ENCODE results near the gene HRH1. TPM values are rescaled to one million over a fixed set of nuclear protein-coding genes. Genes with fewer than 3 reads are reported as not detected.
"Not testable (repeated sequence)": the region's sequence is repeated elsewhere in the genome, so short reads cannot be mapped to it uniquely, and the experiment has no call there.

HRH1 gene, protein sequence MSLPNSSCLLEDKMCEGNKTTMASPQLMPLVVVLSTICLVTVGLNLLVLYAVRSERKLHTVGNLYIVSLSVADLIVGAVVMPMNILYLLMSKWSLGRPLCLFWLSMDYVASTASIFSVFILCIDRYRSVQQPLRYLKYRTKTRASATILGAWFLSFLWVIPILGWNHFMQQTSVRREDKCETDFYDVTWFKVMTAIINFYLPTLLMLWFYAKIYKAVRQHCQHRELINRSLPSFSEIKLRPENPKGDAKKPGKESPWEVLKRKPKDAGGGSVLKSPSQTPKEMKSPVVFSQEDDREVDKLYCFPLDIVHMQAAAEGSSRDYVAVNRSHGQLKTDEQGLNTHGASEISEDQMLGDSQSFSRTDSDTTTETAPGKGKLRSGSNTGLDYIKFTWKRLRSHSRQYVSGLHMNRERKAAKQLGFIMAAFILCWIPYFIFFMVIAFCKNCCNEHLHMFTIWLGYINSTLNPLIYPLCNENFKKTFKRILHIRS
- polyA plus RNA-seq (ENCODE audit: insufficient read length in 3 of 3): 1 to 10 TPM; 1.5 to 2.4 (median 2.3) TPM
- long read RNA-seq, donor 1: 0 reads
- long read RNA-seq, donor 2: 0 reads
- long read RNA-seq, donor 3: 0 reads
- long read RNA-seq, donor 4: 0 reads
- long read RNA-seq, donor 5: 0 reads
- long read RNA-seq, donor 6: 0 reads
- long read RNA-seq, donor 7, full-length matches to known transcripts: 4 of 4 reads
- long read RNA-seq, donor 7, partial matches to known transcripts: 0 of 4 reads
- long read RNA-seq, donor 7, other reads (novel, unspliced or antisense): 0 of 4 reads
- long read RNA-seq, donor 8, full-length matches to known transcripts: 1 of 1 reads
- long read RNA-seq, donor 8, partial matches to known transcripts: 0 of 1 reads
- long read RNA-seq, donor 8, other reads (novel, unspliced or antisense): 0 of 1 reads
- long read RNA-seq, donor 9, full-length matches to known transcripts: 1 of 1 reads
- long read RNA-seq, donor 9, partial matches to known transcripts: 0 of 1 reads
- long read RNA-seq, donor 9, other reads (novel, unspliced or antisense): 0 of 1 reads
- long read RNA-seq, donor 10: 0 reads
- long read RNA-seq, donor 11: 0 reads
- long read RNA-seq, donor 12, full-length matches to known transcripts: 1 of 1 reads
- long read RNA-seq, donor 12, partial matches to known transcripts: 0 of 1 reads
- long read RNA-seq, donor 12, other reads (novel, unspliced or antisense): 0 of 1 reads
- long read RNA-seq, donor 13, partial matches to known transcripts: 6 of 6 reads
- long read RNA-seq, donor 13, other reads (novel, unspliced or antisense): 0 of 6 reads
- long read RNA-seq, donor 14, full-length matches to known transcripts: 1 of 1 reads
- long read RNA-seq, donor 14, partial matches to known transcripts: 0 of 1 reads
- long read RNA-seq, donor 14, other reads (novel, unspliced or antisense): 0 of 1 reads
- long read RNA-seq, donor 15: 0 reads
- long read RNA-seq, donor 16: 0 reads

- peak in 2 of 11 donors; percentile 18 to 26 for DNase-seq (ENCODE audit: extremely low read depth in 1 of 11, low read depth in 9 of 11, low spot score in 4 of 11)
Measured at GRCh38 chr3:11154036-11154952, at the start of gene HRH1. Gene HRH1, plus strand, starts transcription at chr3:11154493. Its CDS starts 104,545 bp downstream, at chr3:11259038.

- not testable (repeated sequence) for DNase-seq (ENCODE audit: extremely low read depth in 1 of 11, low read depth in 9 of 11, low spot score in 4 of 11)
Measured at GRCh38 chr3:11113316-11113715, 41.0 kb upstream of the HRH1 start.

DNA sequence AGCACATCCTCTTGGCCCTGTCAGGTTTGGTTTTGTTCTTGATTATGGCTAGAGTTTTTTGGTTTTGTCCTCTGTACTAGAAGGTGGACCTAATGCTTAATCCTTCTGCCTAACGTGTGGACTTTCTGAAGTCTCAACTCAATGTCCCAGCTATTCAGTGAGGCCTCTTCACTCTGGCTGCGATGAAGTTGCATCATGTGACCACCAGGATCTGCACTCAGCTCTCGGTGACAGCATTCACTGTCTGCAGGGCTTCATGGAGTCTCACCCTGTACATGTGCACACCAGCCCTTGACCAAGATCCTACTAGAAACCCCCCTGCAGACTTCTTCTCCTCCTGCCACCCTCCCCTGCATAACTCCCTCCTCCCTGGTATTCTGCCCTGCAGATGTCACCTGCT lies 38.7 kb upstream of the HRH1 start:
- no peak for DNase-seq (ENCODE audit: extremely low read depth in 1 of 11, low read depth in 9 of 11, low spot score in 4 of 11)

- no peak for DNase-seq (ENCODE audit: extremely low read depth in 1 of 11, low read depth in 9 of 11, low spot score in 4 of 11)
Measured at GRCh38 chr3:11116336-11117059, 37.8 kb upstream of the HRH1 start.

GRCh38 chr3:11117591-11117990 lies 36.7 kb upstream of the HRH1 start:
- no peak for DNase-seq (ENCODE audit: extremely low read depth in 1 of 11, low read depth in 9 of 11, low spot score in 4 of 11)

GRCh38 chr3:11118181-11118682 lies 36.1 kb upstream of the HRH1 start:
- DNase-seq (ENCODE audit: extremely low read depth in 1 of 11, low read depth in 9 of 11, low spot score in 4 of 11): no peak

GRCh38 chr3:11120091-11120805 lies 34.0 kb upstream of the HRH1 start:
- no peak for DNase-seq (ENCODE audit: extremely low read depth in 1 of 11, low read depth in 9 of 11, low spot score in 4 of 11)

GRCh38 chr3:11126653-11127052 lies 27.6 kb upstream of the HRH1 start:
- no peak for DNase-seq (ENCODE audit: extremely low read depth in 1 of 11, low read depth in 9 of 11, low spot score in 4 of 11)

DNA sequence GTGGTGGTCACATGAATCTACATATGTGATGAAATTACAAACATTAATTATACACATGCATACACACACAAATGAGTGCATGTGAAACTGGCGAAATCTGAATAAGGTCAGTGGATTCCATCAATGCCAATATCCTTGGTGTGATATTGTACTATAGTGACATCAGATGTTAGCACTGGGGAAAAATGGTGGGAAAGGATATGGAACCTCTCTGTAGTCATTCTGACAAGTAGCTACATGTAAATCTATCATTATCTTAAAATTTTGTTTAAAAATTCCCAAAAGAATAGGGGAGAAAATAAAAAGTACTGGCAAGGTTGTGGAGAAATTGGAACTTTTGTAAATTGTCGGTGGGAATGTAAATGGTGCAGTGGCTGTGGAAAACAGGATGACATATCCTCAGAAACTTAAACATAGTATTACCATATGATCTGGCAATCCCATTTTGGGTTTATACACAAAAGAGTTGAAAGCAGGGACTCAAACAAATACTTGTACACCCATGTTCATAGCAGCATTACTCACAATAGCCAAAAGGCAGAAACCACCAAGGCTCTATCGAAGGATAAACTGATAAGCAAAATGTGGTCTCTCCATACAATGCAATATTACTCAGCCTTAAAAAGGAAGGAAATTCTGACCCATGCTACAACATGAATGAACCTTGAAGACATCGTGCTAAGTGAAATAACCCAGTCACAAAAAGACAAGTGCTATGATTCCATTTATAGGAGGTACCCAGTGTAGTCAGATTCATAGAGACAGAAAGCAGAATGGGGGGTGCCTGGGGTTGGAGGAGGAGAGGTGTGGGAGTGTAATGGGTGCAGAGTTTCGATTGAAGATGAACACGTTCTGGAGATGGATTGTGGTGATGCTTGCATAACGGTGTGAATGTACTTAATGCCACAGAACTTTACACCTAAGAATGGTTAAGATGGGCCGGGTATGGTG lies 25.3 kb upstream of the HRH1 start:
- no peak for DNase-seq (ENCODE audit: extremely low read depth in 1 of 11, low read depth in 9 of 11, low spot score in 4 of 11)

DNA sequence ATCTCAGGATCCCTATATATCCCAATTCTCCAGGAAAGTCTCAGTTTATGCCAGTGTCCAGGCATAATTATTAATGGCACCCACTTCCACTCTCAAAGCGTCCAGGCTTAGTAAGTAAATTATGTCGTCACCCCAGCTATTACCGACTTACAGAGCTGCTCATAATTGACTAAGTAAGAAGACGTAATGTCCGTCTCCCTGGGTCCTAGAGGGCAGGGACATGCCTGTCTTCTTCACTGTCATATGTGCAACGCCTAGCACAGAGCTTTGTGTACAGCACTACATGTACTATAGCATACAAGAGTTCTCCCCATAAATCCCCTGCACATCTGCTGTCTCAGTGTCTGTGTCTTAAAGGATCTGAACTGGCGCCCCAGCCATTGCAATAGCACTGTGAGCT lies 23.9 kb upstream of the HRH1 start:
- DNase-seq (ENCODE audit: extremely low read depth in 1 of 11, low read depth in 9 of 11, low spot score in 4 of 11): no peak

GRCh38 chr3:11131371-11131770 lies 22.9 kb upstream of the HRH1 start:
- DNase-seq (ENCODE audit: extremely low read depth in 1 of 11, low read depth in 9 of 11, low spot score in 4 of 11): no peak

- not testable (repeated sequence) for DNase-seq (ENCODE audit: extremely low read depth in 1 of 11, low read depth in 9 of 11, low spot score in 4 of 11)
Measured at GRCh38 chr3:11131886-11132285, 22.4 kb upstream of the HRH1 start.

DNA sequence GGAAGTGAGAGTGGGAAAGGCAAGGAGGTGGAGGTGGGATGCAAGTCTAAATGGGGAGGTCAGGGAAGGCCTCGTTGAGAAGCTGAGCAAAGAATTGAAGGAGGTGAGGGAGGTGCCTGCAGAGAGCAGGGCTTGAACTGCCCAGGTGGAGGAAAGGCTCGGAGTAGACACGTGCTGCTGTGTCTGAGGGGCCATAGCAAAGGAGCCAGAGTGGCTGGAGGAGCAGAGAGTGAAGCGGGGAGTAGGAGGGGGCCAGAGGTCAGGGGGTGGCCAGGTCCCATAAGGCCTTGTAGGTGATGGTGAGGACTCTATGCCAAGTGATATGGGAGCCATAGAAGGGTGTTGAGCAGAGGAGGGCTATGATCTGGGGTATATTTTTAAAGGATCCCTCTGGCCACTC lies 21.4 kb upstream of the HRH1 start:
- DNase-seq (ENCODE audit: extremely low read depth in 1 of 11, low read depth in 9 of 11, low spot score in 4 of 11): no peak

GRCh38 chr3:11134794-11135193 lies 19.5 kb upstream of the HRH1 start:
- no peak for DNase-seq (ENCODE audit: extremely low read depth in 1 of 11, low read depth in 9 of 11, low spot score in 4 of 11)

DNA sequence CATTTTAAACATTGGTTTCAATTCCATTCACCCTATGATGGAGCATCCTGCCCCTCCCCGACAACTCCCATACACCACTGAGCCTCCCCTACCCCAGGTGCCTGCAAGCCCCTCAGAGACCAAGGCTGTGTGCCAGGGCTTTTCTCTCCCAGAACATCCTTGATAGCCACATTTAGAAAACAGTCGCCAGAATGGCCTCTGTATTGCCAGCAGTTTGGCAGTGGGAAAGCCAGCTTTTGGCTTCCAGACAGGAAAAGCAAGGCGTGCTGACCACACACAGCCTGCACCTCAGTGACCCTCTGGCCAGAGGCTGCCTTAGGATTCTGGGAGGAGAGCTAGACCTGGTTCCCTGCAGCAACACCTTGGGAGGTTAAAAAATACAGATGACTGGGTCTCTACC lies 18.2 kb upstream of the HRH1 start:
- no peak for DNase-seq (ENCODE audit: extremely low read depth in 1 of 11, low read depth in 9 of 11, low spot score in 4 of 11)
